Dedifferentiated amniotic fluid mesenchymal stem cell (primary cell): ENCODE results near the gene ZNRD2.
"Not testable (repeated sequence)": the region's sequence is repeated elsewhere in the genome, so short reads cannot be mapped to it uniquely, and the experiment has no call there.

Experiments
- DNase-seq: peaks from one replicate; pipeline ENCODE4 v3.0.0-alpha.2; 2016; ENCODE audit errors: extremely low spot score

Gene ZNRD2

GRCh38 chr11:65569973-65570918, at the start of gene ZNRD2:
Gene ZNRD2, plus strand, starts transcription at chr11:65570477. Its CDS starts 15 bp downstream, at chr11:65570492.
- peak; percentile 97 for DNase-seq

DNA sequence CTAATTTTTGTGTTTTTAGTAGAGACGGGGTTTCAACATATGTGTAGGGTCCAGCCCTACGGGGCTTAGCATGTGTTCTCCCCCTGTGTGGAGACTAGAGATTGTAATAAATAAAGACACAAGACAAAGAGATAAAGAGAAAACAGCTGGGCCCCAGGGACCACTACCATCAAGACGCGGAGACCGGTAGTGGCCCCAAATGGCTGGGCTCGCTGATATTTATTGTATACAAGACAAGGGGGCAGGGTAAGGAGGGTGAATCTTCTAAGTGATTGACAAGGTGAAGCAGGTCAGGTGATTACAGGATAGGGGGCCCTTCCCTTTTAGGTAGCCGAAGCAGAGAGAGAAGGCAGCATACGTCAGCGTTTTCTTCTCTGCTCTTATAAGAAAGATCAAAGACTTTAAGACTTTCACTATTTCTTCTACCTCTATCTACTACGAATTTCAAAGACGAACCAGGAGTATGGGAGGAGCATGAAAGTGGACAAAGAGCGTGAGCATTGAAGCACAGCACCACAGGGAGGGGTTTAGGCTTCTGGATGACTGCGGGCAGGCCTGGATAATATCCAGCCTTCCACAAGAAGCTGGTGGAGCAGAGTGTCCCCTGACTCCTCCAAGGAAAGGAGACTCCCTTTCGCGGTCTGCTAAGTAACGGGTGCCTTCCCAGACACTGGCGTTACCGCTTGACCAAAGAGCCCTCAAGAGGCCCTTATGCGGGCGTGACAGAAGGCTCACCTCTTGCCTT, 48.3 kb upstream of the ZNRD2 start:
- DNase-seq = not testable (repeated sequence)

DNA sequence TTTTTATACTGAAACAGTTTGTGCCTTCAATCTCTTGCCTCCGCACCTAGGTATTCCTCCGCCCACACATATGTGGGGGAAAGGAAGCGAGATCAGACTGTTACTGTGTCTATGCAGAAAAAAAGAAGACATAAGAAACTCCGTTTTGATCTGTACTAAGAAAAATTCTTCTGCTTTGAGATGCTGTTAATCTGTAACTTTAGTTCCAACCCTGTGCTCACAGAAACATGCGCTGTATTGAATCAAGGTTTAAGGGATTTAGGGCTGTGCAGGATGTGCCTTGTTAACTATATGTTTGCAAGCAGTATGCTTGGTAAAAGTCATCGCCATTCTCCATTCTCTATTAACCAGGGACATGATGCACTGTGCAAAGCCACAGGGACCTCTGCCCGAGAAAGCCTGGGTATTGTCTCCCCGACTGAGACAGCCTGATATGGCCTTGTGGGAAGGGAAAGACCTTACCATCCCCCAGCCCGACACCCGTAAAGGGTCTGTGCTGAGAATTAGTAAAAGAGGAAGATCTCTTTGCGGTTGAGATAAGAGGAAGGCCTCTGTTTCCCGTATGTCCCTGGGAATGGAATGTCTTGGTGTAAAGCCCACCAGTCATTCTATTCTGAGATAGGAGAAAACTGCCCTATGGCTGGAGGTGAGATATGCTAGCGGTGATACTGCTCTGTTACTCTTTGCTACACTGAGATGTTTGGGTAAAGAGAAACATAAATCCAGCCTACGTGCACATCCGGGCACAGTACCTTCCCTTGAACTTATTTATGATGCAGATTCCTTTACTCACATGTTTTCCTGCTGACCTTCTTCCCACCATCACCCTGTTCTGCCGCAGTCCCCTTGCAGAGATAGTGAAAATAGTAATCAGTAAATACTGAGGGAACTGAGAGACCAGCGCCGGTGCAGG, 47.3 kb upstream of the ZNRD2 start:
- not testable (repeated sequence) for DNase-seq

DNA sequence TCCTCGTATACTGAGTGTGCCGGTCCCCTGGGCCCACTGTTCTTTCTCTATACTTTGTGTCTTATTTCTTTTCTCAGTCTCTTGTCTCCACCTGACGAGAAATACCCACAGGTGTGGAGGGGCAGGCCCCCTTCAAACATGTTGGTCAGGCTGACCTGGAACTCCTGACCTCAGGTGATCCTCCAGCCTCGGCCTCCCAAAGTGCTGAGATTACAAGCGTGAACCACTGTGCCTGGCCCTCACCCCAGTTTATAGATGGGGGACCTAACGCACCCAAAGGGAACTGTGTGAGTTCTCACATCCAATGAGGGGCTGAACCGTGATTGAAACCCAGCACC, 46.7 kb upstream of the ZNRD2 start:
- DNase-seq = not testable (repeated sequence)

GRCh38 chr11:65524014-65524740, 46.1 kb upstream of the ZNRD2 start:
- DNase-seq = no peak

GRCh38 chr11:65524741-65525545, 45.3 kb upstream of the ZNRD2 start, which contains the start of gene SCYL1:
Gene SCYL1, plus strand, starts transcription at chr11:65525083. Its CDS starts 71 bp downstream, at chr11:65525154.
- DNase-seq = peak; percentile 68

DNA sequence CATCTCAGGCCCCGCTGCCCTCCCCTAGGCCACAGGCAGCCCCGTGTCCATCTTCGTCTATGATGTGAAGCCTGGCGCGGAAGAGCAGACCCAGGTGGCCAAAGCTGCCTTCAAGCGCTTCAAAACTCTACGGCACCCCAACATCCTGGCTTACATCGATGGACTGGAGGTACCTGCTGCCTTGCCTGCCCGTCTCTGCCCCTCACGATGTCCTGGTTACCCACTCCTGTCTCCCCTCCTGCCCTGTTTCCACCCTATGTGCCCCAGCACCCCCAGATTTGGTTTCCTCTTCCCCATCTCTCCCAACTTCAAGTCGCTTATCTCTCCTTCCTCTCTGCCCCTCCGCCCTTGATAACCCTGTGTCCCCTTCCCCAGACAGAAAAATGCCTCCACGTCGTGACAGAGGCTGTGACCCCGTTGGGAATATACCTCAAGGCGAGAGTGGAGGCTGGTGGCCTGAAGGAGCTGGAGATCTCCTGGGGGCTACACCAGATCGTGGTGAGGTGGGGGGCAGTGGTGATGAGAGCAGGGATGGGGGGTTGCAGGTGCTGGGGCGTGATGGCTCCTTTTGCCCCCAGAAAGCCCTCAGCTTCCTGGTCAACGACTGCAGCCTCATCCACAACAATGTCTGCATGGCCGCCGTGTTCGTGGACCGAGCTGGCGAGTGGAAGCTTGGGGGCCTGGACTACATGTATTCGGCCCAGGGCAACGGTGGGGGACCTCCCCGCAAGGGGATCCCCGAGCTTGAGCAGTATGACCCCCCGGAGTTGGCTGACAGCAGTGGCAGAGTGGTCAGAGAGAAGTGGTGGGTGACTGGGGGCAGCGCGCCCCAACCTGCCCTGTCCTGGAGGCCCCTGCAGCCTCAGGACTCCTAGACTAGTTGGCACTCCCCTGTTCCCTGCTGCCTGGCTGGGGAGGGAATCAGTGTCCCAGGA, 44.5 kb upstream of the ZNRD2 start:
- DNase-seq = no peak

GRCh38 chr11:65526744-65527143, 43.5 kb upstream of the ZNRD2 start:
- DNase-seq = no peak

DNA sequence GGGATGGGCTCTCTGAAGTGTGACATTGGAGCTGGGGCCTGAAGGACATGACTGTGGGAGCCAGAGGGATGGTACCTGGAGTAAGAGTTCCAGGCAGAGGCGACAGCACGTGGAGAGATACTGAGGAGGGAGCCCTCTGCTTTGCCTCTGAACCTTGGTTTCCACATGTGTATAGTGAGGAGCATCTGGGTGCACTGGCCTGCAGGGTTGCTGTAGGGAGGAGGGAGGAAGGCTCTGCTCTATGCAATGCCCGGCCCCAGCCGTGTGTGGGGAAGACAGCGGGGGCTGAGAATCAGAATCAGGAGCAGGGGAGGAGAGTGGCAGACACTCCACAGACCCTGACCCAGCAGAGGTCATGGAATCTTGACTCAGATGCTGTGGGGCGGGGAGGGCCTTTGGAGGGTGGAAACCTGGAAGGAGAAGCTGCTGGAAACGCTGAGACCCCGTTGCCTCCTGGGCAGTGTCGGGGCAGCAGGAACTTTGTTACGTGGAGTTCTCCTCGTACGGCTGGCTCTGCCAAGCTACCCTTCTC, 41.4 kb upstream of the ZNRD2 start:
- DNase-seq = no peak

GRCh38 chr11:65529475-65530156, 40.7 kb upstream of the ZNRD2 start:
- no peak for DNase-seq

- no peak for DNase-seq
Measured at GRCh38 chr11:65530157-65530496, 40.1 kb upstream of the ZNRD2 start.

- no peak for DNase-seq
Measured at GRCh38 chr11:65532388-65533064, 37.8 kb upstream of the ZNRD2 start.

GRCh38 chr11:65535102-65535501, 35.2 kb upstream of the ZNRD2 start:
- no peak for DNase-seq

- DNase-seq = no peak
Measured at GRCh38 chr11:65536412-65537295, 33.6 kb upstream of the ZNRD2 start.

GRCh38 chr11:65537296-65537597, 33.0 kb upstream of the ZNRD2 start:
- DNase-seq = no peak

DNA sequence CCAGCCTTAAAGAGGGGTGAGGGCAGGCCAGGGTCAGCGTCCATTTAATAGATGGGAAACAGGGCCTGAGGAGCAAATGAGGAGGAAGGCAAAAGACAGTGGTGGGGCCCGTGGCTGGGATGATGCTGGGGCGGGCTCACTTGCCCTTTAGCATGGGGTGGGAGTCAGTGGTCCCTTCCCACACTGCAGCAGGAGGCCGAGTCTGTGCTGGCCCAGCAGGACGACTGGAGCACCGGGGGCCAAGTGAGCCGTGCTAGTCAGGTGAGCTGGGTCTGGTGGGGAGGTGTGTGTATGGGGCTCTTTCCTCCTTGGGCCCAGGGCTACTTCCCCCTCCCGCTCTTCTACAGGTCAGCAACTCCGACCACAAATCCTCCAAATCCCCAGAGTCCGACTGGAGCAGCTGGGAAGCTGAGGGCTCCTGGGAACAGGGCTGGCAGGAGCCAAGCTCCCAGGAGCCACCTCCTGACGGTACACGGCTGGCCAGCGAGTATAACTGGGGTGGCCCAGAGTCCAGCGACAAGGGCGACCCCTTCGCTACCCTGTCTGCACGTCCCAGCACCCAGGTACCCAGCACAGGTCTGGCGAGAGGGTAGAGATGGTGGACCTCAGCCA, 32.6 kb upstream of the ZNRD2 start:
- DNase-seq = no peak
